NT2/D1 (cell line): ENCODE results near the gene ARHGAP25.
A peak's percentile ranks its signal among the peaks of the same experiment; 100 is the strongest.

Experiments
- DNase-seq: peaks from one replicate; pipeline ENCODE4 v3.0.0-alpha.2; 2011; ENCODE audit warnings: low read depth, low spot score
- H3K27me3 ChIP-seq: 2 replicates; pipeline ENCODE4 v1.6.0; 2011; ENCODE audit warnings: mild to moderate bottlenecking; ENCODE audit not compliant: insufficient read length, insufficient read depth
- H3K36me3 ChIP-seq: 2 replicates; pipeline ENCODE4 v1.6.1; 2011; ENCODE audit warnings: mild to moderate bottlenecking, low read length, mixed read lengths; ENCODE audit not compliant: insufficient read depth, insufficient read length
- H3K4me1 ChIP-seq: 2 replicates; pipeline ENCODE4 v1.5.1; 2011; ENCODE audit not compliant: insufficient read depth, insufficient read length
- H3K4me3 ChIP-seq: 2 replicates; pipeline ENCODE4 v1.5.1; 2011; ENCODE audit warnings: low read depth; ENCODE audit not compliant: insufficient read length
- H3K9ac ChIP-seq: 2 replicates; pipeline ENCODE4 v1.6.0; 2011; ENCODE audit warnings: low read depth; ENCODE audit not compliant: insufficient read length
- H3K9me3 ChIP-seq: 2 replicates; pipeline ENCODE4 v1.5.1; 2011; ENCODE audit warnings: mild to moderate bottlenecking, low read length; ENCODE audit not compliant: insufficient read depth
- SUZ12 ChIP-seq: IDR thresholded peaks from 2 replicates; pipeline ENCODE4 v1.6.1; 2011; ENCODE audit not compliant: insufficient read length, insufficient read depth; ENCODE audit errors: extremely low read depth
- YY1 ChIP-seq: IDR thresholded peaks from 2 replicates; pipeline ENCODE4 v1.6.1; 2011; ENCODE audit not compliant: insufficient read length, insufficient read depth
- ZNF274 ChIP-seq: IDR thresholded peaks from 2 replicates; pipeline ENCODE4 v1.6.1; 2011; ENCODE audit warnings: mild to moderate bottlenecking, low read depth, low read length

The ARHGAP25 gene

GRCh38 chr2:68750592-68751396 is 16.2 kb downstream of the ARHGAP25 start:
- H3K4me3 ChIP-seq, result no peak overlapping the region
- TF ChIP-seq ZNF274 (no peak), SUZ12 (no peak), YY1 (no peak)
- H3K9me3 ChIP-seq, result no peaks in the 10 kb centered on the region
- H3K4me1 ChIP-seq, result no peaks in the 10 kb centered on the region
- no peak overlapping the region for H3K9ac ChIP-seq
- no peak for DNase-seq
- no peaks in the 10 kb centered on the region for H3K27me3 ChIP-seq
- no peaks in the 10 kb centered on the region for H3K36me3 ChIP-seq

- no peaks in the 10 kb centered on the region for H3K27me3 ChIP-seq
- H3K9ac ChIP-seq, result no peak overlapping the region
- no peak overlapping the region for H3K4me3 ChIP-seq
- no peaks in the 10 kb centered on the region for H3K9me3 ChIP-seq
- H3K36me3 ChIP-seq, result no peaks in the 10 kb centered on the region
- DNase-seq, result peak; percentile 82
- no peak for TF ChIP-seq YY1
- TF ChIP-seq SUZ12, result no peak
- TF ChIP-seq ZNF274, result no peak
- H3K4me1 ChIP-seq, result no peaks in the 10 kb centered on the region
Measured at GRCh38 chr2:68751397-68752339, 17.1 kb downstream of the ARHGAP25 start.

- TF ChIP-seq SUZ12 (no peak), YY1 (no peak), ZNF274 (no peak)
- Histone ChIP-seq H3K36me3 (no peaks in the 10 kb centered on the region), H3K9me3 (no peaks in the 10 kb centered on the region), H3K4me1 (no peaks in the 10 kb centered on the region), H3K27me3 (no peaks in the 10 kb centered on the region), H3K9ac (no peak overlapping the region), H3K4me3 (no peak overlapping the region)
- DNase-seq, result no peak
Measured at GRCh38 chr2:68753318-68753717, 18.7 kb downstream of the ARHGAP25 start.

- Histone ChIP-seq H3K36me3 (no peaks in the 10 kb centered on the region), H3K27me3 (no peaks in the 10 kb centered on the region), H3K9me3 (no peaks in the 10 kb centered on the region), H3K4me3 (no peak overlapping the region), H3K4me1 (no peaks in the 10 kb centered on the region), H3K9ac (no peak overlapping the region)
- DNase-seq, result no peak
- TF ChIP-seq ZNF274, result no peak
- TF ChIP-seq SUZ12, result no peak
- TF ChIP-seq YY1, result no peak
Measured at GRCh38 chr2:68755071-68755470, 20.5 kb downstream of the ARHGAP25 start.

GRCh38 chr2:68756178-68756577 is 21.6 kb downstream of the ARHGAP25 start:
- no peak overlapping the region for H3K4me3 ChIP-seq
- no peak for DNase-seq
- TF ChIP-seq ZNF274, result no peak
- no peak for TF ChIP-seq SUZ12
- no peak for TF ChIP-seq YY1
- H3K36me3 ChIP-seq, result no peaks in the 10 kb centered on the region
- no peaks in the 10 kb centered on the region for H3K4me1 ChIP-seq
- H3K27me3 ChIP-seq, result no peaks in the 10 kb centered on the region
- H3K9me3 ChIP-seq, result no peaks in the 10 kb centered on the region
- no peak overlapping the region for H3K9ac ChIP-seq

- Histone ChIP-seq H3K27me3 (no peaks in the 10 kb centered on the region), H3K4me1 (no peaks in the 10 kb centered on the region), H3K4me3 (no peak overlapping the region), H3K36me3 (no peaks in the 10 kb centered on the region), H3K9me3 (no peaks in the 10 kb centered on the region), H3K9ac (no peak overlapping the region)
- no peak for DNase-seq
- TF ChIP-seq YY1, result no peak
- no peak for TF ChIP-seq SUZ12
- no peak for TF ChIP-seq ZNF274
Measured at GRCh38 chr2:68757081-68757480, 22.5 kb downstream of the ARHGAP25 start.

- Histone ChIP-seq H3K4me3 (no peak overlapping the region), H3K27me3 (no peaks in the 10 kb centered on the region), H3K9me3 (no peaks in the 10 kb centered on the region), H3K36me3 (no peaks in the 10 kb centered on the region), H3K9ac (no peak overlapping the region), H3K4me1 (peaks cover 3% of the 10 kb centered on the region)
- no peak for DNase-seq
- TF ChIP-seq YY1 (no peak), SUZ12 (no peak)
Measured at GRCh38 chr2:68762100-68762499, 27.5 kb downstream of the ARHGAP25 start.
